ENCODE results near the gene MAP4. TPM values are rescaled to one million over a fixed set of nuclear protein-coding genes. Genes with fewer than 3 reads are reported as not detected.

MAP4 gene
- total and polyA plus RNA-seq, 2 donors (not counting 1 experiment from before 2014, with no cell fraction given) = 39.2 to 132 TPM

DNA sequence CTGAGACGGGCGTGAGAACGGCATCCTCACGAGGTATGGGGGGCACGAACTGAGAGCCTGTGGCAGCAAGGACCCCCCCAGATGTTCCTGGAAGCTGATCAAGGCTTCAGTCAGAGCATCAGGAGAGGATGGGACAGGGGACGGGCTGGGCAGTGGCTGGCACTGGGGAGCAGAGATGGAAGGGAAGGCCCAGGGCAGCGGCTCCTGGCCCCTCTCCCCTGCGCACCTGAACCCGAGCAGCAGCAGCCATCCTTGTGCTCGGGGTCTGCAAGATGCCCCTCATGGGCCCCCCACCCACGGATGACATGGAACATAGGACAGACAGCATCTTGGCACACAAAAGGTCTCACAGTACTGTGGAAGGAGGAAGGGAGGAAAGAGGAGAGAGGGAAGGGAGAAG lies 161.9 kb downstream of the MAP4 start:
- DNase-seq (no peak), ATAC-seq (ENCODE audit: low read depth) (no peak)
- Histone ChIP-seq H3K79me2 (ENCODE audit: control insufficient read depth, insufficient read depth, low read length) (no peaks in the 10 kb centered on the region), H3K9me3 (ENCODE audit: control extremely low read depth in 1 of 3, control insufficient read depth in 2 of 3, insufficient read depth in 1 of 3, low read length in 2 of 3) (no peaks in the 10 kb centered on the region), H4K20me1 (ENCODE audit: control insufficient read depth, insufficient read depth, low read length, poor library complexity, severe bottlenecking) (no peaks in the 10 kb centered on the region), H3K36me3 (replicated peaks in 1 of 2; ENCODE audit: control extremely low read depth in 1 of 2, control insufficient read depth in 1 of 2, extremely low read depth in 1 of 2, insufficient read depth in 2 of 2, low read length in 1 of 2) (peaks cover 2 to 50% of the 10 kb centered on the region in 2 experiments), H3K4me3 (ENCODE audit: control extremely low read depth in 1 of 5, extremely low read depth in 1 of 5, insufficient read depth in 1 of 5, low read depth in 2 of 5, low read length in 4 of 5) (no peak overlapping the region), H2AFZ (ENCODE audit: insufficient read depth, low read depth, low read length, poor library complexity, severe bottlenecking) (no peak overlapping the region), H3K27me3 (replicated peaks in 1 of 4; ENCODE audit: control extremely low read depth in 1 of 4, control insufficient read depth in 3 of 4, insufficient read depth in 4 of 4, low read length in 3 of 4) (no peaks in the 10 kb centered on the region), H3K9ac (ENCODE audit: low read length) (no peak overlapping the region), H3K4me1 (ENCODE audit: control insufficient read depth in 2 of 2, insufficient read depth in 2 of 2, low read length in 2 of 2) (peaks cover 4 to 8% of the 10 kb centered on the region in 2 donors), H3K4me2 (replicated peaks; ENCODE audit: low read depth, low read length, poor library complexity, severe bottlenecking) (no peak overlapping the region), H3K27ac (ENCODE audit: low read length in 2 of 2) (no peak overlapping the region)
- ChIA-PET POLR2A (no interaction called here), CTCF (no interaction called here)
- Mint-ChIP-seq H3K27ac (no peak overlapping the region), H3K27me3 (no peaks in the 10 kb centered on the region), H3K4me3 (no peak overlapping the region), H3K9me3 (ENCODE audit: insufficient read depth) (no peaks in the 10 kb centered on the region), H3K4me1 (peaks cover 5% of the 10 kb centered on the region)
- WGBS (ENCODE audit: insufficient coverage) = 98% methylated on average over 11 of the region's 11 CpGs
- intact Hi-C loops (cut with micrococcal nuclease) = no loop called here
- TF ChIP-seq, protein P1, sequence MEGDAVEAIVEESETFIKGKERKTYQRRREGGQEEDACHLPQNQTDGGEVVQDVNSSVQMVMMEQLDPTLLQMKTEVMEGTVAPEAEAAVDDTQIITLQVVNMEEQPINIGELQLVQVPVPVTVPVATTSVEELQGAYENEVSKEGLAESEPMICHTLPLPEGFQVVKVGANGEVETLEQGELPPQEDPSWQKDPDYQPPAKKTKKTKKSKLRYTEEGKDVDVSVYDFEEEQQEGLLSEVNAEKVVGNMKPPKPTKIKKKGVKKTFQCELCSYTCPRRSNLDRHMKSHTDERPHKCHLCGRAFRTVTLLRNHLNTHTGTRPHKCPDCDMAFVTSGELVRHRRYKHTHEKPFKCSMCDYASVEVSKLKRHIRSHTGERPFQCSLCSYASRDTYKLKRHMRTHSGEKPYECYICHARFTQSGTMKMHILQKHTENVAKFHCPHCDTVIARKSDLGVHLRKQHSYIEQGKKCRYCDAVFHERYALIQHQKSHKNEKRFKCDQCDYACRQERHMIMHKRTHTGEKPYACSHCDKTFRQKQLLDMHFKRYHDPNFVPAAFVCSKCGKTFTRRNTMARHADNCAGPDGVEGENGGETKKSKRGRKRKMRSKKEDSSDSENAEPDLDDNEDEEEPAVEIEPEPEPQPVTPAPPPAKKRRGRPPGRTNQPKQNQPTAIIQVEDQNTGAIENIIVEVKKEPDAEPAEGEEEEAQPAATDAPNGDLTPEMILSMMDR (IDR thresholded peaks at IDR 0.05) = no peak
- TF ChIP-seq EZH2 (IDR thresholded peaks at IDR 0.05; ENCODE audit: borderline replicate concordance, insufficient read depth, low read depth, low read length, poor library complexity, severe bottlenecking) = no peak

DNA sequence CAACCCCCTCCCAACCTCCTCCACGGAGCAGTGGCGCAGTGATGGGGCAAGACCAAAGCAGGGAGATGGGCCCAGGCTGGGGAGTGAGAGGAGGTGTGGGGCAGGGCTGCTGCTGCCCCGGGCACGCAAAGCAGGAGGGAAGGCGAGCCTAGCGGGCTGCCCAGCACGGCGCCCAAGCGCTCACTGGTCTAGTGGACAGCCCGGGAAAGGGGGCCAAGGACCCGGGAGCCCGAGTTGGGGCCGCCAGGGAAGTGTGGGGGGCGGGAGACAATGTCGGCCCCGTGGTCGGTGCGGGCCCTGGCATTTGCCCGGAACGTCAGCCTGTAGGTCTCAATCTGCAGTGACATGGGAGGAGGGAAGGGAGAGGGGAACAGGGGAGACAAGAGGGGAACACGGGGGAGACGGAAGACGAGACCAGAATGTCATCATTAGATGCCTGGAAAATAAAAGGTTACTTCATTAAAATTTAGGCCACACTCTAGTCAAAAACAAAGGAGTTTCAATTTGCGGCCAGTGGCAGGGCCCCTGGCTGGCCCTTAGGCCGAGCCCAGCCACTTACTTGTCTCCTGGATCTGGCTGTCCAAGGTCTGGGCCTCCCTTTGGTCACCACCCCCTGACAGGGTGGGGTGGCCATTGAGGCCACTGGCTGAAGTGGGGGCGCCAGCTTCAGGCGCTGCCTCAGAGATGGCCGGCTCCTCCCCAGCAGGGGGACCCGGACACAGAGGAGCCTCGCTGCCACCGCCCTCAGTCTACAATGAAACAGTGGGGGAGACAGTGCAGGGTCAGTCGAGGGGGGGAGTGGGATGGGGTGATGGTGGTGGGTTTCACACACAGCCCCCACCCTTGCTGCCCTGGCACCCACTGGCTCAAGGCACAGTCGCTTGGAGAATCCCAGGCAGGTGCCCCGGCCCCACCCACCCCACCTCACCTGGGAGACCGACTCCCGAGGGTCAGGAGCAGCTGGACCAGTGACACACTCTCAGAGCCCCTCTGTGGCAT lies 163.3 kb downstream of the MAP4 start:
- no peaks in the 10 kb centered on the region for H4K20me1 ChIP-seq (ENCODE audit: control insufficient read depth, insufficient read depth, low read length, poor library complexity, severe bottlenecking)
- no peaks in the 10 kb centered on the region for H3K27me3 ChIP-seq (replicated peaks in 1 of 4; ENCODE audit: control extremely low read depth in 1 of 4, control insufficient read depth in 3 of 4, insufficient read depth in 4 of 4, low read length in 3 of 4)
- DNase-seq = no peak
- Mint-ChIP-seq H3K4me3 (no peak overlapping the region), H3K4me1 (peaks cover 5% of the 10 kb centered on the region), H3K9me3 (ENCODE audit: insufficient read depth) (no peaks in the 10 kb centered on the region), H3K27ac (no peak overlapping the region), H3K27me3 (no peaks in the 10 kb centered on the region)
- no peak for TF ChIP-seq EZH2 (IDR thresholded peaks at IDR 0.05; ENCODE audit: borderline replicate concordance, insufficient read depth, low read depth, low read length, poor library complexity, severe bottlenecking)
- TF ChIP-seq, protein P1 (IDR thresholded peaks at IDR 0.05) = no peak
- no peak overlapping the region for H3K4me2 ChIP-seq (replicated peaks; ENCODE audit: low read depth, low read length, poor library complexity, severe bottlenecking)
- no peak for ATAC-seq (ENCODE audit: low read depth)
- 98% methylated on average over 25 of the region's 36 CpGs for WGBS (ENCODE audit: insufficient coverage)
- ChIA-PET CTCF (no interaction called here), POLR2A (interaction anchor here (0.5 kb wide), 1 partner anchor 28 kb away, joined by 4 read pairs; no protein-coding TSS in a partner anchor)
- no peaks in the 10 kb centered on the region for H3K9me3 ChIP-seq (ENCODE audit: control extremely low read depth in 1 of 3, control insufficient read depth in 2 of 3, insufficient read depth in 1 of 3, low read length in 2 of 3)
- intact Hi-C loops (cut with micrococcal nuclease) = no loop called here
- H3K79me2 ChIP-seq (ENCODE audit: control insufficient read depth, insufficient read depth, low read length) = no peaks in the 10 kb centered on the region
- H3K4me3 ChIP-seq (ENCODE audit: control extremely low read depth in 1 of 5, extremely low read depth in 1 of 5, insufficient read depth in 1 of 5, low read depth in 2 of 5, low read length in 4 of 5) = no peak overlapping the region
- no peak overlapping the region for H2AFZ ChIP-seq (ENCODE audit: insufficient read depth, low read depth, low read length, poor library complexity, severe bottlenecking)
- no peak overlapping the region for H3K9ac ChIP-seq (ENCODE audit: low read length)
- no peak overlapping the region for H3K27ac ChIP-seq (ENCODE audit: low read length in 2 of 2)
- peaks cover 4 to 8% of the 10 kb centered on the region in 2 donors for H3K4me1 ChIP-seq (ENCODE audit: control insufficient read depth in 2 of 2, insufficient read depth in 2 of 2, low read length in 2 of 2)
- H3K36me3 ChIP-seq (replicated peaks in 1 of 2; ENCODE audit: control extremely low read depth in 1 of 2, control insufficient read depth in 1 of 2, extremely low read depth in 1 of 2, insufficient read depth in 2 of 2, low read length in 1 of 2) = peaks cover 2 to 62% of the 10 kb centered on the region in 2 experiments
